Lower leg skin (tissue), 3 donors: ENCODE data around the gene VGLL3.

ENCODE experiments used
- POLR2A ChIP-seq, 2 donors: fragments of 450-650 bp; IDR thresholded peaks; one replicate each; pipeline ENCODE4 v1.6.1; 2016 to 2017; ENCODE audit warnings: antibody characterized with exemption in 2 of 2, mild to moderate bottlenecking in 1 of 2, moderate library complexity in 1 of 2
- TF ChIP-seq, protein P1 (sequence below), 3 donors: fragments of 450-650 bp; IDR thresholded peaks; one replicate each; pipeline ENCODE4 v1.5.1; 2016; ENCODE audit warnings: antibody characterized with exemption in 3 of 3, mild to moderate bottlenecking in 3 of 3, moderate library complexity in 2 of 3

GRCh38 chr3:86987421-86987715 lies 3.6 kb downstream of the VGLL3 start:
- TF ChIP-seq, protein P1, sequence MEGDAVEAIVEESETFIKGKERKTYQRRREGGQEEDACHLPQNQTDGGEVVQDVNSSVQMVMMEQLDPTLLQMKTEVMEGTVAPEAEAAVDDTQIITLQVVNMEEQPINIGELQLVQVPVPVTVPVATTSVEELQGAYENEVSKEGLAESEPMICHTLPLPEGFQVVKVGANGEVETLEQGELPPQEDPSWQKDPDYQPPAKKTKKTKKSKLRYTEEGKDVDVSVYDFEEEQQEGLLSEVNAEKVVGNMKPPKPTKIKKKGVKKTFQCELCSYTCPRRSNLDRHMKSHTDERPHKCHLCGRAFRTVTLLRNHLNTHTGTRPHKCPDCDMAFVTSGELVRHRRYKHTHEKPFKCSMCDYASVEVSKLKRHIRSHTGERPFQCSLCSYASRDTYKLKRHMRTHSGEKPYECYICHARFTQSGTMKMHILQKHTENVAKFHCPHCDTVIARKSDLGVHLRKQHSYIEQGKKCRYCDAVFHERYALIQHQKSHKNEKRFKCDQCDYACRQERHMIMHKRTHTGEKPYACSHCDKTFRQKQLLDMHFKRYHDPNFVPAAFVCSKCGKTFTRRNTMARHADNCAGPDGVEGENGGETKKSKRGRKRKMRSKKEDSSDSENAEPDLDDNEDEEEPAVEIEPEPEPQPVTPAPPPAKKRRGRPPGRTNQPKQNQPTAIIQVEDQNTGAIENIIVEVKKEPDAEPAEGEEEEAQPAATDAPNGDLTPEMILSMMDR (IDR thresholded peaks at IDR 0.05) = no peak
- TF ChIP-seq POLR2A (IDR thresholded peaks at IDR 0.05) = no peak
